ENCODE measurements around the gene QRICH2.
"Not testable (repeated sequence)": the region's sequence is repeated elsewhere in the genome, so short reads cannot be mapped to it uniquely, and the experiment has no call there.

The QRICH2 gene

DNA sequence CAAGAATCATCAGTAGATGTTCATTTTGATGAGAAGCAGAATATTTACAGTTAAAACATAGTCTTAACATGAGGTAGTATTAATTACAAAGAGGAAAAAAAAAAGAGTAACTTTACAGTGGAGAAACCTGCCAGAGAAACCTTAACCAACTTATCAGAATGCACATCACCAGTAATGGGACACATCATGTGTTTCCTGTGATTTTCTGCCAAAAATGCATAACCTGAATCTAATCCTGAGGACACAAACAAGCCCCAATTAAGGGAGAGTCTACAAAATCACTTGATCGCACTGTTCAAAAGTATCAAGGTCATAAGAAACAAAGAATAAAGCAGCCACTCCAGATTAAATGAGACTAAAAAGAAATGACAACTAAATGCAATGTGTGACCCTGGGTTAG, 18.2 kb upstream of the QRICH2 start:
- DNase-seq (ENCODE audit: low spot score) = no peak

DNA sequence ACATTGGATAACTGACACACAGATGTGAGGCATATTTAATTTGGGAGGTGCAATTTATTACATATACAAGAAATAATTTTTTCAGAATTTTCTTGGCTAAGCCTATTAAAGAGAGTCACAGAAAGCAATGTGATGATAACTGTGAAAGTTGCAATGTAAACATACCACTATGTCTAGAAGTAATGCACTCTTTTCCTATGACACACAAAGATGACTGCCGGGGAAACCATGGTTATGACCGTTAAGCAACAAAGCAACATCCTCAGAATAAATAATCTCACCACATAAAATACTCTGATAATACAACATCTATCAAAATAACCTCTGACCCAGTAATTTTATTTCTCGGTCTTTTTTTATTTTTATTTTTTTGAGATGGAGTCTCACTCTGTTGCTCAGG, 10.5 kb upstream of the QRICH2 start:
- DNase-seq (ENCODE audit: low spot score) = no peak

DNA sequence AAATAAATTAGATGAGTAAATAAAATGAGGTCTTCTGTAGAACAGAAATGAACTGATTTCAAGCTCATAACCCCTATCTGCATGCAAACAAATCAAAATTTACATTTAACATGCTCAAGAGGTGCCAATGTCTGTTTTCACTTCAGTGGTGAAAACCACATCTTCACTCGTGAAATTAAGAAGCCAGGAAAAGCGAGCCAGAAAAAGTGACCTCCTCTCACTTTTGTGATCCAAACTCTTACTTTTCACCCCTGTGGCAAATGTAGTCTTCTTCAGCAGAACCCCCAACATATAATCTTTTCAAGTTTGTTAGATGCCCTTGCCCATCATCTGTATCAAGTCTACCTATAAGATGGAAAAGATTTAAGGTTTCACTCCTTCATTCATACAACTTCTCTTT, 9.5 kb upstream of the QRICH2 start:
- DNase-seq (ENCODE audit: low spot score) = no peak

DNA sequence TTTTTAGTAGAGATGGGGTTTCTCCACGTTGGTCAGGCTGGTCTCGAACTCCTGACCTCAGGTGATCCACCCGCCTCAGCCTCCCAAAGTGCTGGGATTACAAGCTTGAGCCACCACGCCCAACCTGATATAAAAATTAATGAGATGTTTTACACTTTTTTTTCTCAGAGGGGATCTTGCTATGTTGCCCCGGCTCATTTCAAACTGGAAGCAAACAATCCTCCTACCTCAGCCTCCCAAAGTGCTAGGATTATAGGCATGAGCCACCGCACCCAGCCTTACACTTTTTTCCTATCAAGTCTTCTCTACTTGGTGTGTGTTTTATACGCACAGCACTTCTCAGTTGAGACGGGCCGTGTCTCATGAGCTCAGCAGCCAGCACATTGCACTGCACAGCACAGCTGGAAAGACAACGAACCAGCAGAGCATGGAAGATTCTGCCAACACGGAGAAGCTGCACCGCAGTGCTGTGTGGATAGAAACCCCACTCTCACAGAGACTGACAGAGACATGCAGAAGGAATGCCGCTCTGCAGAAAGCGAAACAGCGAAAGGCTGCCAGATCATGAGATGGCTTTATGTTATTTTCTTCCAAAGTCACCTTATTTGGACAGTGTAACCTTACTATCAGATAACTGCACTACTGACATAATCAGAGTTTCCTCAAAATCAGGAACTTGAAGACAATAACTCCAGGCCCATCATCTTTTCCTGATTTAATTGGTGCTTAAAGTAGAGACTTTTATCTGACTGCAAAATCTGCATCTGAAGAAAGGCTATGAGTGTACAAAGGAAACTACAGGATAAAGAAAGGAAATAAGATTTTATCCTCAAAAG, 6.5 kb upstream of the QRICH2 start:
- DNase-seq (ENCODE audit: low spot score) = peak; percentile 32

DNA sequence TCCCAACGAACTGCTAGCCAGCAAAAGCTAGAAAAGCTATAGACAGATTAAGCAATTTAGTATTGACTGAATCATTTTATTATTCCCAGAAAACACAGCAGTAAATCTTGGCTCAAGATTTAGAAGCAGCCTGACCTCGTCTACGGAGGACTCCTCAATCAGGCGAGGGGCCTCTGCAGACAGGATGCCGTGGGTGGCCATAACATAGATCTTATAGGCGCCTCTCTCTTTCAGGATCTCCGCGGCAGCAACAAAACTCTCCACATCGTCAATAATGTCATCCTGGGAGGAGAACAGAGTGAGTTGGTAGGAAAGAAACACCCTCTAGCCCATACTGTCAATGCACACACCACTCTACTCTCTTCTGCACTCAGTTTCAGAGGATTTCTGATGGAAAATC, 4.7 kb upstream of the QRICH2 start:
- no peak for DNase-seq (ENCODE audit: low spot score)

DNA sequence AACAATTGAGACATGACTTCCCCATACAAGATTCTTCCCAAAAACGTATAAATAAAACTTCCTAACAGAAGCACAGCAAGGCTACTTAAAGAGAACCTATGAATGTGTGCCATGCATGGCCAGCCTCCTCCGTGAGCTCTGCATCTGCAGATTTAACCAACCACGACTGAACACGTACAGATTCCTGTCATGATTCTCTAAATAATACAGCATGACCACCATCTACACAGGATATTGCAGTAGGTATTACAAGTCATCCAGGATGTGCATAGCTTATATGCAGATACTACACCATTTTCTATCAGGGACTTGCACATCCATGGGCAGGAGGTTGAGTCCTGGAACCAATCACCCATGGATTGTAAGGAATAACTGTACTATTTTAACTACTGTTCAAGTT, 1.4 kb upstream of the QRICH2 start:
- peak; percentile 5 for DNase-seq (ENCODE audit: low spot score)

DNA sequence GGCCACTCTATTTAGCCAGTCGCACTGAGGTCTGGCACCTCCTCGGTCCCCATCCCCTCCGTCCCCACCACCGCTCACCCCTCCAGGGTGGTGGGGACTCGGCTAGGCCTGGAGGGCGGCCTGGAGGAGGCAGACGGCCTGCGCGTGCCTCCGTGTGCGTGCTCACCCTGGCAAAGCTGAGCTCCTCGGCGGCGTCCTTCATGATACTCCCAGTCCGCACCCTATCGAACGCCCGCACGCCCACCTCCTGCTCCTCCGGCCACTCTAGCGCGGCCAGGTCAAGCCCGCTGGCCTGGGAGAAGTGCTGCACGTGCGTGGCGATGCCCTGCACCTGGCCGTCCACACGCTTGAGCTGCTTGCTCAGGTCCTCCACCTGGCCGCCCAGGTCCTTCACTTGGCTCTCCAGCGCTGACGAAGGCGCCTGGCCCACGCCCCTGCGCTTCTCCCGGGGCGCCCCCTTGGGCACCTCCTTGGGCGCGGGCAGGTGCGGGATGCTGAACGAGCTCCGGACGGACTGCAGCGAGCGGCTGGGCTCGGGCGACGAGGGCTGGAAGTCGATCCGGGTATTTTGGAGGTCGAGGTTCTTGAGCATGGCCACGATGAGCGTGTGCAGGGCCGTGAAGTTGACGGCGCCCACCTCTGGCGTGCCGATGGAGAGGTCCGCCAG, 644 bp downstream of the QRICH2 start:
- no peak for DNase-seq (ENCODE audit: low spot score)

DNA sequence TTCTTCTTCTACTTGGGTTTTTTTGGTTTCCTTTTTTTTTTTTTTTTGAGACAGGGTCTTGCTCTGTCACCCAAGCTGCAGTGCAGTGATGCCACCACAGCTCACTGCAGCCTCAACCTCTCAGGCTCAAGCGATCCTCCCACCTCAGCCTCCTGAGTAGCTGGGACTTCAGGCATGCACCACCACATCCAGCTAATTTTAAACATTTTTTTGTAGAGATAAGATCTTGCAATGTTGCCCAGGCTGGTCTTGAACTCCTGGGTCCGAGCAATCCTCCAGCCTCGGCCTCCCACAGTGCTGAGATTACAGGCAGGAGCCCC, 3.0 kb downstream of the QRICH2 start:
- not testable (repeated sequence) for DNase-seq (ENCODE audit: low spot score)

DNA sequence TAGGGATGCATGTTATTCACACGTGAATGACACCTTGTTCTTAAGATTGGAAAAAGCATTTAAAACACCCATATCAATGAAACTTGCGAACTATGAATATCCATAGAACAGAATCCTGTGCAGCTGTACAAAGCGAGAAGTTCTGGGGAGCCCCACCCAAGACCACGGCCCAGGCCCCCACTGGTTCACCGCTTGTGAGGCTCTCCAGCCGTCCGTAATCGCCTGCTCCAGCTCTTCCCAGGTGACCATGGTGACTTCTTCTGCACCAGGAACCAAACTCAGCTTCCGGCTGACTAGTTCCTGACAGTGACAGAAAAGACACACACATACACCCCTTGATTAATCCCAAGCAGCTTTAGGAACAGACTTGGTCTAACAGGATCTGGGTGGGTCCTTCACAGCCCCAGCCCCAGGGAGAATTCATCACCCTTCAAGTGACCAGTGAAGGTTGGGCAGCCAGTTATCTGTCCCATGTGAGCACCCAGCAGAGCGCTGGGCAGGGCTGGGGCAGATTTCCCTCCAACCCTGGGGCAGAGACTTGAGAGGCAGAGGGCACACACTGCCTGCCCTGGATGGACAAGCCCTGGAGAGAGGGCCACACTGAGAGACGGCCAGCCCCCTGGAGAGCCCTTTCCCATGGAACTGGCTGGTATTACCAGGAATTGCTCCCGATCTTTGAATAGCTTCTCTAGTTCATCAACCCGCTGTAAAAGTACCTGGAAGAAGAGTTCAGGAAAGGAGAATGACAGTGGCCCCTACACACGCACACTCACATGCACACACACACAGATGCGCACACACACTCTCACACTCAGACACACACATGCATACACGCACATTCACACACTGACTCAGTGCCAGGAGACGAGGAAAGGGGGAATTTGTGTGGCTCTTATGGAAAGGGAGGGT, 3.6 kb downstream of the QRICH2 start:
- no peak for DNase-seq (ENCODE audit: low spot score)

DNA sequence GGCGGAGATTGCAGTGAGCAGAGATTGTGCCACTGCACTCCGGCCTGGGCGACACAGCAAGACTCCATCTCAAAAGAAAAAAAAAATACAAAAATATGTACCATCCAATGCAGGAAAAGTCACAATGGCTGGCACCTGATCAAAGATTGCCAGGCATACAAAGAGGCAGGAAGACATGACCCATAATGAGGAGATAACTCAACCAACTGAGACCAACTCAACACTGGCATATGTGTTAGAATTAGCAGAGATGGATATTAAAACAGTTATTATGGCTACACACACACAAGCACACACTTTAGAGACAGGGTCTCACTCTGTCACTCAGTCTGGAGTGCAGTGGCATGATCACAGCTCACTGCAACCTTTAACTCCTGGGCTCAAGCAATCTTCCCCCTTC, 10.6 kb downstream of the QRICH2 start:
- no peak for DNase-seq (ENCODE audit: low spot score)

DNA sequence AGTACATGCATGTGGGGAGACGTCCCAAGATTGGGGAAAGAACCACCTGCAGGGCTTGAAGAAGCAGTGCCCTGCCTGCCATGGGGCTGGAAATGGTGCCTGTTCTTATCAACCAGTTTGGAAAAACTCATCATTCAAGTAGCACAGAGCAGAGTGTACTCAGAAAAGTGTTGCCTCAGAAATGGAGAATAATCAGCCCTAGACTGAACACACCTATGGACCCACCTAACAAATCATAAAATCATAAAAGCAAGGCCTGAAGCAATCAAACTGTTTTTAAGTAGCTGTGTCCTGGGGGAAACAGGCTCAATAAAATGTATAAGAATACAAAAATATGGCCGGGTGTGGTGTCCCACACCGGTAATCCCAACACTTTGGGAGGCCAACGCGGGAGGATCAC, 11.2 kb downstream of the QRICH2 start:
- no peak for DNase-seq (ENCODE audit: low spot score)

DNA sequence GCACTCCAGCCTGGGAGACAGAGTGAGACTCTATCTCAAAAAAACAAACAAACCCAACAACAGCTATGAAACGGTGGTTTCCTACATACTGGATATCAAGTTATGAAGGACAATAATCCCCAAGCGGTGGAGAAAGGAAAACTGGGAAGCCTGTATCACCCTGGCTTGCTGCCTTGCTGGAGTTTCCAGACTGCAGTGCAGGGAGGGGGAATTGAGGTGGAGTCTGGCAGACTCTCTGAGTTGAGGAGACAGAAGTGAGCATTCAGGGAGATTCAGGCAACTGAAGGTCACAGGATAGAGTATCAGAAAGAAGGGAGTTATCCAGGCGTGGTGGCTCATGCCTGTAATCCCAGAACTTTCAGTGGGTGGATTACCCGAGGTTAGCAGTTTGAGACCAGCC, 11.9 kb downstream of the QRICH2 start:
- DNase-seq (ENCODE audit: low spot score) = no peak

DNA sequence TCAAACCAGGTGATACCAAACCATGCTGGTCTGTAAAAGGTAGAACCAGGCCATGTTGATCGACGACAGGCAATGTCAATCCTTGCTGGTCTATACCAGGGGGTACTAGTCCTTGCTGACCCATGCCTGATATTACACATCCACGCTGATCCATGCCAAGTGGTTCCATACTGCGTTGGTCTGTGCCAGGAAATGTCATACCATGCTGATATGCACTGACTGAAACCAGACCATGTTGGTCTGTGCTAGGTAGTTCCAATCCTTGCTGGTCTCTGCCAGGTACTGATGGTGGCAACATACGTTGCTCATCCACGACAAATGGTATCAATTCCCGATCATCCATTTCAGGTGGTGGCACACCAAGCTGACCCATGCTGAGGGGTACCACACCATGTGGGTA, 15.0 kb downstream of the QRICH2 start:
- DNase-seq (ENCODE audit: low spot score) = no peak

DNA sequence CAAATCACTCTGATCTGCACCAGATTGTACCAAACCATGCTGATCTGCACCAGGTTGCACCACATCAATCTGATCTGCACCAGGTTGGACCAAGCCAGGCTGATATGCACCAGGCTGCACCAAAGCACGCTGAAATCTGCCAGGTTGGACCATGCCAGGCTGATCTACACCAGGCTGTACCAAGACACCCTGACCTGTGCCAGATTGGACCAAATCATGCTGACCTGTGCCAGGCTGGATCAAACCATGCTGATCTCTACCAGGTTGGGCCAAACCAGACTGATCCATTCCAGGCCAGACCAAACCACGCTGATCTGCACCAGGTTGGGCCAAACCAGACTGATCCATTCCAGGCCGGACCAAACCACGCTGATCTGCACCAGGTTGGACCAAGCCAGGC, 15.5 kb downstream of the QRICH2 start:
- DNase-seq (ENCODE audit: low spot score) = no peak

DNA sequence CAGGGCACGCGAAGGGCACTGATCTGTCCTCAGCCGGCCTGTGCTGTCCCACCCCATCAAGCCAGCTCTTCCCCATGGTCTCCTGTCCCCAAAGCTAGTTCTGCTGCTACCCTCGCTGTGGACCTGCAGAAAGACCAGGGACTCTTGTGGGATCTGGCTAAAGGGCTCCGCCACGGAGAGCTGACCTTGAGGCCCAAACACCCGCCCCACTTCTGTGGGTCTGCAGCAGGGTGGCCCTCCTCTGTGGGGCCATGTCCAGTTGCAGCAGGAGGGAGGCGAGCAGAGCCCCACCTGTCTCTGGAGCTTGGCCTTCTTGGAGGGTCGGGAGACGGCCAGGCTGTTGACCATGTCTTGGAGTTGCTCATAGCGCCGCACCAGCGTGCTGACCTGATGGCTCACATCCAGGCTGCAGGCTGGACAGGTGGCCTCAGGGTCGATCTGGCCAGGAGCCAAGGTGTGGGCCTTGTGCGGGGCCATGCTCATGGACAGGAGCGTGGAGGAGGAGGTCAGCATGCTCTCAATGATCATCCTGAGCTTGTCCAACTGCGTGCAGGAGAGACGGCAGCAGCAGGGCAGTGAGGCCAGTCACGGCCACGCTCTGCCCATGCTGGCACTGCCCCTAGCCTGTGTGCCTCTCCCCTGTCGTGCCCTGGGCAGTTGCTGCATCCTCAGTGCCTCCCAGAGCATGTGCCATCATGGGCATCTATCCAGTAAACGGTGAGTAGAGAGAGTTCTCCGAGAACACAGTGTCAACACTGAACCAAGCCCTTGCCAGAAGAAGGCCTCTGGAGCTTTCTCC, 26.3 kb downstream of the QRICH2 start:
- DNase-seq (ENCODE audit: low spot score) = no peak

DNA sequence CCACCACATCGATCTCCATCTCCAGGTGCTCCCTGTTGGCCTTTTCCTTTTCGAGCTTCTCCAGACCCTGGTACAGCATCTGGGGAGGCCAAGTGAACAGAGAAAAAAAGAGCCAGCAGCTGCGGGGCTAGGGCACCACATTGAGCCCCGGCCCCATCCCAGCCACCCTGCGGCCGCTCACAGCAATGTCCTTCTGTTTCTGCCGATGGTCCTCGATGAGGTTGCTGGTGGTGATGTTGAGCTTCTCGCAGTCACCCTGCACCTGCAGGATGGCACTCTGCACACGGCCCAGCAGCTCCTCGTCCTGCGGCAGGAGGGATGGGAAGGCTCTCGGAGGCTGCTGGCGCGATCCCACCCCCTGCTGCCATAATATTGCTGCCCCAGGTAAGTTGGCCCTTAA, 27.4 kb downstream of the QRICH2 start:
- DNase-seq (ENCODE audit: low spot score) = no peak

DNA sequence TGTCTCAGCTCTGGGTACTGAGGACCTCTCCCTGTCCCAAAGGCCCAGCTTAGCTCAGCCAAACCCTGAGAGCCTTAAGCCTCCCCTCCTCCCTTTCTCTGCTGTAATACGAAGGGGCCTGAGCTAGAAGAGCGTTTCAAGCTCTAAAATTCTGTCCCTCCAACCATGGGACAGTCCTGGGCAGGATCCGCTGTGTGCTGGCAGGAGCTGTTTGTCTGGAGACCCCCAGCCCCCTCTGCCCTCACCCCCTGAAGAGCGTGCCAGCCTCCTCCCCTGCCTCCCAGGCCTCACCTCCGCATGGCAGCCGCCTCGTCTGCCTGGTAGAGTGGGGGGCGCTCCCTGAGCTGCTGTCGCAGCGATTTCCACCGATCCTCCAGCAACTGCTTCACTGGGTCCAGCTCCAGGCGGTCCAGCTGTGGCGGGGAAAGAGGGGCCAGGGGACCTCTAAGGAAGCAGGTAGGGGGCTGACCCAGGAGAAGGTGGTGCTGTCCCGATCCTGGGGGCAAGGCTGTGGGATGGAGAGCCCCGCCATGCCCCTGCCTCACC, 28.3 kb downstream of the QRICH2 start:
- no peak for DNase-seq (ENCODE audit: low spot score)

DNA sequence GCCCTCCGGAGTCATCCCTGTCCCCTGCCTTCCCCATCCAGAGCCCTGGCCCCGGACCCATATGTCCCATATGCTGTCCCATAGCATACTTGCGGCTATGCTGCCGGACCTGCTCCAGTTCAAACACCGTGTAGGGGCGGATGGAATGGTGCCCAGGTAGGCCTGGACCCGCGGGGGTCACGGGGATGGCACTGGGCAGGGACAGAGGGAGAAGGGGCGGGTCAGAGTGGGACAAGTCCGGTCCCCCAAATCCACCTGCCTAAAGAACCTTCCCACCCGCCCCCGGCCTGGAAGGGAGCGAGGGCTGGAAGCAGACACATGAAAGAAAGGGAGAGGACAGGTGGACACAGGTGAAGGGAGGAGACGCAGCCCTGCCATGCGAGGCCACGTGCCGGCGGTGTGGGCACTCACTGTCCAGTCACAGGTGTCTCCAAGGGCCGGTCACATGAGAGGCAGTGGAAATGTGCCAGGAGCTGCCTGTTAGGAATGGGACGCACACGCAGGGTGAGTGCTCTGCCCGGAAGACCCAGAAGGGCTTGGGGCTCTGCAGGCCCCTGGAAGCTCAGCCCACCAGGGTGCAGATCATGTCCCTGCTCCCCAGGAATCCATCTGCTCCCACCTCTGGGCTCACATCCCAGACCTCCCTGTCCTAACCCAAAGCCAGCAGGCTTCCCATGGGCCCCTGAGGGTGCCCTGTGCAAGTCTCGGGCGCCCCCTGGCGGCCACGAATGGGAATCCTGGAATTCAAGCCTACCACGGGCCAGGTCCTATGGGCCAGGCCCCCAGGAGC, 28.9 kb downstream of the QRICH2 start:
- DNase-seq (ENCODE audit: low spot score) = peak; percentile 82

DNA sequence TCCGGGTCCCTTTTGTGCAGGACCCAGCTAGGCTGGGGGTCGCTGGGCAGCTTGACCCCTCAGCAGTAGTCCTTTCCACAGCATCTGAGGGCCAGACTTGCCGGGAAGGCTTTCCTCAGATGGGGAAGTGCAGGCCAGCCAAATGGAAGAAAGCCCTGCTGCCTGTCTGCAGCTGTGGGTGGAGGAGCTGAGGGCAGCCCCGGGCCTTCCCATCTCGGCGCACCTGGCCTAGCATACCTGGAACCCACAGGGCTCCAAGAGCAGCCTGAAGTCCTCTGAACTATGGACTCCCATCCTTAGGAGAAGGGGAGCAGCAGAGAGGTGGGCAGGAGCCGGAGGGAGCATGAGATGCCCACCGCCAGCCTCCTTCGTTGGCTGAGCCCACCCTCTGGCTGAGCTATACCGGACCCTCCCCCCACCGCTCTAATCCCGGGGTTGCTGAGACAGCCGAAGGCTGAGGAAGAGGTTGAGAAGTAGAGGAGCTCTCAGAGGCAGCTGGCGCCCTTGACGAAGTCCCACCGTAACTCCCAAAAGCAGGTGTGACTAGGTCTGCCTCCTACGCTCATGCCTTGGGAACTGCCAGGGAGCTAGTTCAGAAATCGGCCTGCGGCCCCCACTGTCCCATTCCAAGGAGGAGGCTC, 29.7 kb downstream of the QRICH2 start:
- DNase-seq (ENCODE audit: low spot score) = no peak

Data from kidney tubule cell (primary cell).